Daoy (cell line): Measurements from ENCODE around the gene TRPV5. TPM values are rescaled to one million over a fixed set of nuclear protein-coding genes. Genes with fewer than 3 reads are reported as not detected.
A peak's percentile ranks its signal among the peaks of the same experiment; 100 is the strongest.

Source experiments
- DNase-seq: peaks from one replicate; pipeline ENCODE4 v3.0.0-alpha.2; 2015; ENCODE audit warnings: low read depth
- total RNA-seq: library from RNA; depleted of rRNA; stranded (reverse); fragments of >200 nt; shearing (Covaris generic); gene quantifications from 2 replicates; pipeline ENCODE4 v1.2.3, GENCODE V29; 2014

The TRPV5 gene
- total RNA-seq, 1 experiment from 2014 or later: 0.06 TPM

GRCh38 chr7:142908921-142909890, 24.3 kb downstream of the TRPV5 start:
- DNase-seq: peak; percentile 53

GRCh38 chr7:142908290-142908689, 25.3 kb downstream of the TRPV5 start:
- no peak for DNase-seq

GRCh38 chr7:142906643-142907042, 26.9 kb downstream of the TRPV5 start:
- DNase-seq: no peak

GRCh38 chr7:142905759-142906158, 27.8 kb downstream of the TRPV5 start:
- DNase-seq: no peak

GRCh38 chr7:142904128-142904527, 29.4 kb downstream of the TRPV5 start:
- DNase-seq: no peak

- no peak for DNase-seq
These were observed 31.9 kb downstream of the TRPV5 start for GRCh38 chr7:142901426-142902259.

GRCh38 chr7:142899661-142900060, 33.9 kb downstream of the TRPV5 start:
- no peak for DNase-seq

- no peak for DNase-seq
These were observed 35.0 kb downstream of the TRPV5 start for GRCh38 chr7:142898377-142899170.

GRCh38 chr7:142897691-142898090, 35.9 kb downstream of the TRPV5 start:
- no peak for DNase-seq

- no peak for DNase-seq
These were observed 36.7 kb downstream of the TRPV5 start for GRCh38 chr7:142896741-142897379.

- no peak for DNase-seq
These were observed 37.4 kb downstream of the TRPV5 start for GRCh38 chr7:142896151-142896550.

GRCh38 chr7:142894985-142895593, 38.5 kb downstream of the TRPV5 start:
- DNase-seq: no peak

GRCh38 chr7:142894112-142894984, 39.2 kb downstream of the TRPV5 start:
- no peak for DNase-seq

GRCh38 chr7:142892951-142893350, 40.6 kb downstream of the TRPV5 start:
- no peak for DNase-seq

- DNase-seq: no peak
These were observed 42.0 kb downstream of the TRPV5 start for GRCh38 chr7:142891490-142892082.

GRCh38 chr7:142890874-142891485, 42.6 kb downstream of the TRPV5 start:
- no peak for DNase-seq

- no peak for DNase-seq
These were observed 43.7 kb downstream of the TRPV5 start for GRCh38 chr7:142889816-142890215.

- no peak for DNase-seq
These were observed 46.1 kb downstream of the TRPV5 start for GRCh38 chr7:142887282-142888015.
